ENCODE measurements around the gene RNF227.

Gene RNF227

GRCh38 chr17:7916808-7917207 is 719 bp upstream of the RNF227 start:
- Histone ChIP-seq H3K27me3 (ENCODE audit: insufficient read depth, low read length, poor library complexity, severe bottlenecking) (no peaks in the 10 kb centered on the region), H3F3A (ENCODE audit: low read depth) (0 out of 2 replicates have a peak, but pooled peaks cover 7% of the 10 kb centered on the region), H3K36me3 (ENCODE audit: insufficient read depth, low read length) (peaks cover 9% of the 10 kb centered on the region; the same call in 1 of the 2 replicates), H3K4me2 (ENCODE audit: low read depth, low read length, poor library complexity, severe bottlenecking) (peak overlapping the region; percentile 87), H3K9ac (ENCODE audit: low read depth, low read length, poor library complexity, severe bottlenecking) (peak overlapping the region; percentile 82), H3K4me3 (ENCODE audit: low read length, poor library complexity, severe bottlenecking) (peak overlapping the region; percentile 74), H3K9me3 (ENCODE audit: insufficient read depth, low read depth, low read length) (no peaks in the 10 kb centered on the region), H3K79me2 (ENCODE audit: insufficient read depth, low read length) (peaks cover 13% of the 10 kb centered on the region; the same call in 1 of the 2 replicates), H4K20me1 (ENCODE audit: insufficient read depth, low read length, poor library complexity, severe bottlenecking) (peaks cover 4% of the 10 kb centered on the region), H2AFZ (ENCODE audit: low read length) (peak overlapping the region; percentile 84; the same call in 1 of the 2 replicates), H3K9me2 (replicated peaks; ENCODE audit: low read depth, low read length) (no peaks in the 10 kb centered on the region), H3K4me1 (ENCODE audit: insufficient read depth, low read length, poor library complexity, severe bottlenecking) (peaks cover 22% of the 10 kb centered on the region)
- TF ChIP-seq, protein P1, sequence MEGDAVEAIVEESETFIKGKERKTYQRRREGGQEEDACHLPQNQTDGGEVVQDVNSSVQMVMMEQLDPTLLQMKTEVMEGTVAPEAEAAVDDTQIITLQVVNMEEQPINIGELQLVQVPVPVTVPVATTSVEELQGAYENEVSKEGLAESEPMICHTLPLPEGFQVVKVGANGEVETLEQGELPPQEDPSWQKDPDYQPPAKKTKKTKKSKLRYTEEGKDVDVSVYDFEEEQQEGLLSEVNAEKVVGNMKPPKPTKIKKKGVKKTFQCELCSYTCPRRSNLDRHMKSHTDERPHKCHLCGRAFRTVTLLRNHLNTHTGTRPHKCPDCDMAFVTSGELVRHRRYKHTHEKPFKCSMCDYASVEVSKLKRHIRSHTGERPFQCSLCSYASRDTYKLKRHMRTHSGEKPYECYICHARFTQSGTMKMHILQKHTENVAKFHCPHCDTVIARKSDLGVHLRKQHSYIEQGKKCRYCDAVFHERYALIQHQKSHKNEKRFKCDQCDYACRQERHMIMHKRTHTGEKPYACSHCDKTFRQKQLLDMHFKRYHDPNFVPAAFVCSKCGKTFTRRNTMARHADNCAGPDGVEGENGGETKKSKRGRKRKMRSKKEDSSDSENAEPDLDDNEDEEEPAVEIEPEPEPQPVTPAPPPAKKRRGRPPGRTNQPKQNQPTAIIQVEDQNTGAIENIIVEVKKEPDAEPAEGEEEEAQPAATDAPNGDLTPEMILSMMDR (conservative IDR thresholded peaks at IDR 0.05; ENCODE audit: low read length), result no peak
- TF ChIP-seq EZH2phosphoT487 (IDR thresholded peaks at IDR 0.05; ENCODE audit: borderline replicate concordance), result no peak

- Histone ChIP-seq H3K79me2 (ENCODE audit: insufficient read depth, low read length) (peaks cover 13% of the 10 kb centered on the region; the same call in 1 of the 2 replicates), H3K36me3 (ENCODE audit: insufficient read depth, low read length) (peaks cover 14% of the 10 kb centered on the region; the same call in 1 of the 2 replicates), H3K27me3 (ENCODE audit: insufficient read depth, low read length, poor library complexity, severe bottlenecking) (no peaks in the 10 kb centered on the region), H3K9ac (ENCODE audit: low read depth, low read length, poor library complexity, severe bottlenecking) (peak overlapping the region; percentile 82), H3K4me1 (ENCODE audit: insufficient read depth, low read length, poor library complexity, severe bottlenecking) (peaks cover 22% of the 10 kb centered on the region), H3F3A (ENCODE audit: low read depth) (0 out of 2 replicates have a peak, but pooled peaks cover 7% of the 10 kb centered on the region), H4K20me1 (ENCODE audit: insufficient read depth, low read length, poor library complexity, severe bottlenecking) (peaks cover 4% of the 10 kb centered on the region), H2AFZ (ENCODE audit: low read length) (peak overlapping the region; percentile 84), H3K9me3 (ENCODE audit: insufficient read depth, low read depth, low read length) (no peaks in the 10 kb centered on the region), H3K4me2 (ENCODE audit: low read depth, low read length, poor library complexity, severe bottlenecking) (peak overlapping the region; percentile 87), H3K9me2 (replicated peaks; ENCODE audit: low read depth, low read length) (no peaks in the 10 kb centered on the region), H3K4me3 (ENCODE audit: low read length, poor library complexity, severe bottlenecking) (peak overlapping the region; percentile 74)
- no peak for TF ChIP-seq EZH2phosphoT487 (IDR thresholded peaks at IDR 0.05; ENCODE audit: borderline replicate concordance)
- TF ChIP-seq, protein P1 (conservative IDR thresholded peaks at IDR 0.05; ENCODE audit: low read length), result no peak
Measured at GRCh38 chr17:7916385-7916682, 245 bp upstream of the RNF227 start.

DNA sequence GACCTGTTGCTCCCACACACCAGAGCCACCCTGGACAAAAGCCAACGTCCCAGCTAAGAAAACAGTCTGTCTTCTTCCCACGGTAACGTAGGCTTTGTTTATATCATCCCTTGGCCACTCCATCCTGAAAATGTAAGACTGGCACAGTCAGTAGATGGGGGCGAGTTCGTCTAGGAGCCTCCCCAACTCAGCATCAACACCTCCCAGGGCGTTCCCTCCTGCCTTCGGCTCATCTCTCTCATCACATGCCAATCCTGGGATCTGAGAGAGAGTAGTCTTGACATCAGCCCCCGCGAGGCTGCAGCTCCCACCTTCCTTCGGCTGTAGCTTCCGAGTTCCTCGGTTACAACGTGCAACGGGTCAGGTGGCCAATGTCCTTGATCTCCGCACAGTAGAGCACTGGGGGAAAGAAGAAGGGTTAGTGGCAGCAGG is 894 bp downstream of the RNF227 start:
- TF ChIP-seq EZH2phosphoT487 (IDR thresholded peaks at IDR 0.05; ENCODE audit: borderline replicate concordance), result no peak
- TF ChIP-seq, protein P1 (conservative IDR thresholded peaks at IDR 0.05; ENCODE audit: low read length), result no peak
- Histone ChIP-seq H3K4me2 (ENCODE audit: low read depth, low read length, poor library complexity, severe bottlenecking) (peak overlapping the region; percentile 73), H3K9me2 (replicated peaks; ENCODE audit: low read depth, low read length) (no peaks in the 10 kb centered on the region), H3K36me3 (ENCODE audit: insufficient read depth, low read length) (peaks cover 25% of the 10 kb centered on the region; the same call in 1 of the 2 replicates), H3K9me3 (ENCODE audit: insufficient read depth, low read depth, low read length) (no peaks in the 10 kb centered on the region), H4K20me1 (ENCODE audit: insufficient read depth, low read length, poor library complexity, severe bottlenecking) (peaks cover 4% of the 10 kb centered on the region), H3K4me1 (ENCODE audit: insufficient read depth, low read length, poor library complexity, severe bottlenecking) (peaks cover 22% of the 10 kb centered on the region), H3F3A (ENCODE audit: low read depth) (peaks cover 10% of the 10 kb centered on the region; the same call in 1 of the 2 replicates), H3K4me3 (ENCODE audit: low read length, poor library complexity, severe bottlenecking) (peak overlapping the region; percentile 74), H3K27me3 (ENCODE audit: insufficient read depth, low read length, poor library complexity, severe bottlenecking) (no peaks in the 10 kb centered on the region), H3K9ac (ENCODE audit: low read depth, low read length, poor library complexity, severe bottlenecking) (peak overlapping the region; percentile 82), H2AFZ (ENCODE audit: low read length) (peak overlapping the region; percentile 67; the same call in 1 of the 2 replicates), H3K79me2 (ENCODE audit: insufficient read depth, low read length) (peaks cover 13% of the 10 kb centered on the region; the same call in 1 of the 2 replicates)
